A549 treated with ZK216348 at 1 μM for 4 hours (cell line): Measurements from ENCODE around the gene SLC12A8. TPM values are rescaled to one million over a fixed set of nuclear protein-coding genes. Genes with fewer than 3 reads are reported as not detected.

Source experiments
- total RNA-seq: library from RNA; stranded (reverse); fragments of 200-300 nt; extraction: Qiagen RNA extraction; gene quantifications from 5 replicates; pipeline ENCODE4 v1.2.3, GENCODE V29; 2022; ENCODE audit warnings: low read depth

SLC12A8 gene, protein sequence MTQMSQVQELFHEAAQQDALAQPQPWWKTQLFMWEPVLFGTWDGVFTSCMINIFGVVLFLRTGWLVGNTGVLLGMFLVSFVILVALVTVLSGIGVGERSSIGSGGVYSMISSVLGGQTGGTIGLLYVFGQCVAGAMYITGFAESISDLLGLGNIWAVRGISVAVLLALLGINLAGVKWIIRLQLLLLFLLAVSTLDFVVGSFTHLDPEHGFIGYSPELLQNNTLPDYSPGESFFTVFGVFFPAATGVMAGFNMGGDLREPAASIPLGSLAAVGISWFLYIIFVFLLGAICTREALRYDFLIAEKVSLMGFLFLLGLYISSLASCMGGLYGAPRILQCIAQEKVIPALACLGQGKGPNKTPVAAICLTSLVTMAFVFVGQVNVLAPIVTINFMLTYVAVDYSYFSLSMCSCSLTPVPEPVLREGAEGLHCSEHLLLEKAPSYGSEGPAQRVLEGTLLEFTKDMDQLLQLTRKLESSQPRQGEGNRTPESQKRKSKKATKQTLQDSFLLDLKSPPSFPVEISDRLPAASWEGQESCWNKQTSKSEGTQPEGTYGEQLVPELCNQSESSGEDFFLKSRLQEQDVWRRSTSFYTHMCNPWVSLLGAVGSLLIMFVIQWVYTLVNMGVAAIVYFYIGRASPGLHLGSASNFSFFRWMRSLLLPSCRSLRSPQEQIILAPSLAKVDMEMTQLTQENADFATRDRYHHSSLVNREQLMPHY
- 0.89 to 1.6 TPM (median 1.3 TPM) in 5 replicates for total RNA-seq

DNA sequence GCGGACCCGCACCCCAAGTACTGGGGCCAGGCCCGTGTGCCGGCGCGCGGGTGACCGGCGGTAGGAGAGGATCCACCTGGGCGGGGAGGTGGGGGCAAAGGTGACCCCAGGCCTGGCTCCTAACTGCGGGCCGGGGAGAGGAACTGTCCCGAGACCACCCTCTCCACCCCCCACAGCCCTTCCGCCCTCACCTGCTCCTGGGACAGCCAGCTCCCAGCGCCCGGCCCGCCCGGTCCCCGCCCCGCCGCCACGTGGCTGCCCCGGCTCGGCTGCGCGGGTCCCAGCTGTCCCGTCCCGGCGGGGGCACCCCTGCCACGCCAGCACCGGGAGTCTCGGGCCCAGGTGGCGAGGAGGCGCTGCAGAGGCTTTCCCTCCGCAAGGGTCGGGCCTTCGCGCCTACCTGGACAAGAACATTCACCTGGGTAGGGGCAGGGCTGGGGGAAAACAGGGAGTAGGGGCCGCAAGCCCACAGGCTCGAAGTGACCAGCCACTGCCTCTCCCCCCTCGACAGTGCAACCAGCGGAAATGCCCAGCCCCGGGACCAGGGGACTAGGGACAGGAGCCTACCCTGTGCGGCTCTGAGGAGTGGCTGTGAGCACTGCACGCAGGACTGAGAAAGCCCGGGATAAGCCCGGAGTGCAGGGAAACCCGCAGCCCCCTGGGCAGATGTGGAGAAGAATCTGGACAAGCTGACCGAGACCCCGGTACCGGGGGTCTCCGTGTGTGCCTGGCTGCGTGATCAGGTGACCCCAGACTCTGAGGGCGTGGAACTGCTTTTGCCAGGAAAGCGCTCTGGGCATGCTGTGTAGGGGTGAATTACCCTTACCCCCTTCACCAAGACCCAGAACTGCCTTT, at the start of gene SLC12A8:
SLC12A8 (minus strand) TSS at position 240 of the 855 bp plus-strand sequence. CDS start 1,399 bp downstream, outside the sequence.

DNA sequence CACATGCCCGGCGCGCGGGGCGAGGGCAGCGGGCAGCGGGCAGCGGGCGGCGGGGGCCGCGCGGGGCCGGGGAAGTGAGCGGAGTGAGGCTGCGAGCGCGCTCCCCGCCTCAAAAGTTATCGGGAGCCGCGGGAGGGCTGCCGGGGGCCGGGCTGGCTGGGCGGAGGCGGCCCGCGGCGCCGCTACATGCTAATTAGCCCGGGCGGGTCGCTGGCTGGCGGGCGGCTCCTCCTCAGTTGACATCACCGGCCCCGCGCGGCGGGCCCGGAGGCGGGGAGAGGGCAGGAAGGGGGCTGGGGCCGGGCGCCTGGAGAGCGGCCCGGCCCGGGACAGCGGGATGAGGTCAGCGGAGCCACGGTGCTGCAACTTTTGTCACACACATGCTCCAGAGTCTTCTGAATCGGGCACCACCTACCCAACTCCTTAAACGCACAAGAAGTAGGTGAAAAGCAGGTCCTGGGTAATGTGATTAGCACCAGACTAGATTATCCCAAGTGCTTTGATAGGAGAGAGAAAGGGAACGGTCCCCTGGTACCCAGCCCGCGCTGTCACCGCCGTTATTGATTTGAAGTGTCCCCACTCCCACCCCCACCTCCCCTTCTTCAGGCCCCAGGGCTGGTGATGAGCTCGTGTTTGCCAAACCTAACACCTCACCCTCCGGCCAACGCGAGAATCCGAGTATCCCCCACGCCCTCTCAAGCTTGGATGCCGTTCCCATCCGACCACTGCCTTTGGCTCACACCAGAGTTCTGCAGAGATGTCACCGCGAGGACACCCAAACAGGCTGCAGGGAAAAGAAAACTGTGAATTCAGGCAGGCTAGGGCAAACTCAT, 156.4 kb downstream of the SLC12A8 start, which contains the start of gene HEG1:
HEG1 (minus strand) TSS at position 85 of the 833 bp plus-strand sequence. CDS start 107 bp downstream, outside the sequence.

Other genes with a start within 250 kb of the SLC12A8 start
- 5.0 to 10.0 TPM (median 7.3 TPM) in 5 replicates for gene HEG1, start 156.8 kb downstream of the SLC12A8 start, total RNA-seq
- 7.6 to 12.1 TPM (median 9.9 TPM) in 5 replicates for gene ZNF148, start 162.6 kb upstream of the SLC12A8 start, total RNA-seq